Naive B cell (primary cell): Measurements from ENCODE around the gene SH3PXD2A. TPM values are rescaled to one million over a fixed set of nuclear protein-coding genes. Genes with fewer than 3 reads are reported as not detected.
"Not testable (repeated sequence)": the region's sequence is repeated elsewhere in the genome, so short reads cannot be mapped to it uniquely, and the experiment has no call there.

Experiments
- ATAC-seq, 2 donors: fragments of 150-1000 bp; cut with Tn5 transposase; 2 replicates each; pipeline ENCODE4 v1.10.0; 2021; ENCODE audit warnings: low read depth in 2 of 2, mild to moderate bottlenecking in 2 of 2, moderate library complexity in 2 of 2
- DNase-seq: peaks from one replicate; pipeline ENCODE4 v3.0.0; 2022
- H3K27ac Mint-ChIP-seq, 6 donors: one replicate each; pipeline ENCODE4 v1.8.0; 2020 to 2022; ENCODE audit warnings: mild to moderate bottlenecking in 6 of 6, mixed read lengths in 6 of 6, moderate library complexity in 5 of 6, inconsistent platforms in 2 of 6
- H3K27me3 Mint-ChIP-seq, 3 donors: one replicate each; pipeline ENCODE4 v1.8.0; 2021 to 2022; ENCODE audit warnings: mixed read lengths in 3 of 3, mild to moderate bottlenecking in 1 of 3
- H3K36me3 Mint-ChIP-seq, 2 donors: one replicate each; pipeline ENCODE4 v1.8.0; 2020 to 2022; ENCODE audit warnings: mixed read lengths in 2 of 2, inconsistent platforms in 1 of 2, mild to moderate bottlenecking in 1 of 2
- H3K4me1 Mint-ChIP-seq, 3 donors: one replicate each; pipeline ENCODE4 v1.8.0; 2020 to 2022; ENCODE audit warnings: mixed read lengths in 3 of 3, inconsistent platforms in 1 of 3, mild to moderate bottlenecking in 1 of 3, moderate library complexity in 1 of 3
- H3K4me3 Mint-ChIP-seq, 8 donors: one replicate each; pipeline ENCODE4 v1.8.0; 2020 to 2022; ENCODE audit warnings: mild to moderate bottlenecking in 8 of 8, mixed read lengths in 8 of 8, moderate library complexity in 8 of 8, inconsistent platforms in 2 of 8
- H3K9me3 Mint-ChIP-seq, 7 donors: one replicate each; pipeline ENCODE4 v1.8.0; 2020 to 2022; ENCODE audit warnings: mixed read lengths in 7 of 7, mild to moderate bottlenecking in 5 of 7, inconsistent platforms in 2 of 7, moderate library complexity in 1 of 7
- polyA plus RNA-seq, 6 donors: library from polyadenylated mRNA; unstranded; fragments of 300-500 nt; fragmentation: Illumina TruSeq; gene quantifications; one replicate each; pipeline ENCODE4 v1.2.3, GENCODE V29; 2021; ENCODE audit warnings: low read depth in 6 of 6

SH3PXD2A gene
- polyA plus RNA-seq, 6 donors from 2014 or later, result 0.47 to 1.4 (median 0.72) TPM; not detected in 1

- ATAC-seq (no peak), DNase-seq (no peak)
- H3K27me3 Mint-ChIP-seq, result peaks cover 0 to 8% (median 6%) of the 10 kb centered on the region in 3 donors
- H3K27ac Mint-ChIP-seq, result no peak overlapping the region
- H3K4me3 Mint-ChIP-seq, result peak overlapping the region in 1 of 8 donors; percentile 67
- H3K4me1 Mint-ChIP-seq, result no peaks in the 10 kb centered on the region
- H3K36me3 Mint-ChIP-seq, result no peaks in the 10 kb centered on the region
- H3K9me3 Mint-ChIP-seq, result peaks cover 0 to 5% (median 0%) of the 10 kb centered on the region in 7 donors
These were observed 119.3 kb downstream of the SH3PXD2A start for GRCh38 chr10:103736044-103736443.

DNA sequence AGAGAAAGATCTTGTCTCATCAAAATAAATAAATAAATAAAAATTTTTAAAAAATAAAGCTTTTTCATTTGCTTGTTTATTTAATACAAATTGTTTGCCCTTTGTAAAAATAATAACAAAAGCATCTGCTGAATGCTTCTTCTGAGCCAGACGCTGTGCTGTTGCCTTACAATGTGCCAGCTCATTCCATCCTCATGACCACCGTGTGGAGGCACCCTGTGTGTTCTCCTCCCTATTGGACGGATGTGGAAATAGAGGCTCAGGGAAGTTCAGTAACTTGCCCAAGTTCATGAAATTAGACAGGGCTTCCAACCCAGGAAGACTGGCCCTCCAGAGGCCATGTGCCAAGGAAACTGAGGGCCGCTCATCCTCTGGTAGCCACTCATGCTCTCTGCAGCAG lies 120.6 kb downstream of the SH3PXD2A start:
- peaks cover 0 to 5% (median 0%) of the 10 kb centered on the region in 7 donors for H3K9me3 Mint-ChIP-seq
- peaks cover 0 to 8% (median 6%) of the 10 kb centered on the region in 3 donors for H3K27me3 Mint-ChIP-seq
- ATAC-seq, result no peak
- no peaks in the 10 kb centered on the region for H3K4me1 Mint-ChIP-seq
- no peak for DNase-seq
- no peaks in the 10 kb centered on the region for H3K36me3 Mint-ChIP-seq
- no peak overlapping the region for H3K4me3 Mint-ChIP-seq
- H3K27ac Mint-ChIP-seq, result no peak overlapping the region

- Mint-ChIP-seq H3K27ac (no peak overlapping the region), H3K36me3 (no peaks in the 10 kb centered on the region), H3K4me3 (no peak overlapping the region), H3K9me3 (peaks cover 0 to 5% (median 0%) of the 10 kb centered on the region in 7 donors), H3K4me1 (no peaks in the 10 kb centered on the region), H3K27me3 (peaks cover 0 to 8% (median 6%) of the 10 kb centered on the region in 3 donors)
- no peak for ATAC-seq
- no peak for DNase-seq
These were observed 122.3 kb downstream of the SH3PXD2A start for GRCh38 chr10:103733045-103733419.

- no peak overlapping the region for H3K27ac Mint-ChIP-seq
- H3K9me3 Mint-ChIP-seq, result peaks cover 0 to 5% (median 0%) of the 10 kb centered on the region in 7 donors
- H3K27me3 Mint-ChIP-seq, result peaks cover 0 to 8% (median 6%) of the 10 kb centered on the region in 3 donors
- no peaks in the 10 kb centered on the region for H3K4me1 Mint-ChIP-seq
- H3K36me3 Mint-ChIP-seq, result no peaks in the 10 kb centered on the region
- H3K4me3 Mint-ChIP-seq, result no peak overlapping the region
- ATAC-seq (no peak), DNase-seq (no peak)
These were observed 122.9 kb downstream of the SH3PXD2A start for GRCh38 chr10:103732339-103733044.

DNA sequence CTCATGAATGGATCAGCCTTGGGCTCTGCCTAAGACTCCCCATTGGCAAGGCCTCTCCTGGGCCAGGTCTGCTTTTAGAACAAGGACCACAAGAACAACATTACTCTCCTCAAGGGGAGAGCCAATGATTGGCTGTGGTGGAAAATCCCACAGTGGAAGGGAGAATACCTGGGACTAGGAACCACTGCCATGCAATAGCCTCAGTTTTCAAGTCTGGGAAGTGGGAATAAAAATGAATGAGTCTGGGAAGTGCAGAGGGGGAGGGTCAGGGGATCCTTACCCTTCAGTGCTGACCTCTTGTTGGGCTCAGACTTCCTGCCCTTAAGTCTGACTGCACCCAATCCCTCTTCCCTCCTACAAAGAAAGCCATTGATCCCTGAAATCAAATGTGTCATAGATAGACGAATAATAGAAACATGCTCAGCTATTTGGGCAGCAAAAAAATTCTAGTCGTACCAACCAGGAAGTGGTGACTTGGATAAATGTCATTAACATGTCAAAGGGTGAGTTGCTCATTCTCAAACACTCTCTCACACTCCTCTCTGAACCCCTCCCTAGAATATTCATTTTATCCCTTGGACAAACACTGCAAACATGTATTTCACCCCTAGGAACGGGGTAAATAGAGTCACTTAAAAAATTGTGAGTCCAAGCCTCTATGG lies 123.6 kb downstream of the SH3PXD2A start:
- Mint-ChIP-seq H3K27me3 (peaks cover 0 to 6% (median 2%) of the 10 kb centered on the region in 3 donors), H3K27ac (peak overlapping the region in 2 of 6 donors; percentile 33 to 62), H3K9me3 (peaks cover 0 to 3% (median 0%) of the 10 kb centered on the region in 7 donors), H3K4me1 (no peaks in the 10 kb centered on the region), H3K36me3 (no peaks in the 10 kb centered on the region), H3K4me3 (no peak overlapping the region)
- DNase-seq (no peak), ATAC-seq (no peak)

GRCh38 chr10:103731026-103731425 lies 124.3 kb downstream of the SH3PXD2A start:
- H3K27ac Mint-ChIP-seq, ATAC-seq, H3K4me3 Mint-ChIP-seq, DNase-seq, H3K27me3 Mint-ChIP-seq, H3K36me3 Mint-ChIP-seq, H3K4me1 Mint-ChIP-seq, H3K9me3 Mint-ChIP-seq: not testable (repeated sequence)

DNA sequence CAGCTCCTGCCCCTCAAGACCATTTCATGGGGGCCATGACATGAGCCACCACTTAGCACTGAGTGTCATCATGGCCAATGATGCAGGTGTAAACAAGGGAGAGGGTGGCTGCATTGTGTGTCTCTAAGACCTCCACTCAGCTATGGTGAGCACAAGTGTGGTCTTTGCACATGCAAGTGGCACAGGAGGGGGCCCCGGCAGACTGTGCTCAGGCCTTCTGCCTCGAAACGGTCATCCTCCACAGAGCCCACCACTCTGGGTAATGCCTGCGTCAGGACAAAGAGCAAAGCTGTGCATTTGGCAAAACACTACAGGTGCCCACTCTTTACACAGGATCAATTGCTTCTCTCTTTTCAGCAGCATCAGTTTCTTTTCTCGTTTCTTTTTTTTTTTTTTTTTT lies 125.5 kb downstream of the SH3PXD2A start:
- Mint-ChIP-seq H3K9me3 (no peaks in the 10 kb centered on the region), H3K27ac (peak overlapping the region in 1 of 6 donors; percentile 52), H3K27me3 (peaks cover 0 to 6% (median 5%) of the 10 kb centered on the region in 3 donors), H3K4me1 (no peaks in the 10 kb centered on the region), H3K36me3 (no peaks in the 10 kb centered on the region), H3K4me3 (no peak overlapping the region)
- DNase-seq, result no peak
- no peak for ATAC-seq

DNA sequence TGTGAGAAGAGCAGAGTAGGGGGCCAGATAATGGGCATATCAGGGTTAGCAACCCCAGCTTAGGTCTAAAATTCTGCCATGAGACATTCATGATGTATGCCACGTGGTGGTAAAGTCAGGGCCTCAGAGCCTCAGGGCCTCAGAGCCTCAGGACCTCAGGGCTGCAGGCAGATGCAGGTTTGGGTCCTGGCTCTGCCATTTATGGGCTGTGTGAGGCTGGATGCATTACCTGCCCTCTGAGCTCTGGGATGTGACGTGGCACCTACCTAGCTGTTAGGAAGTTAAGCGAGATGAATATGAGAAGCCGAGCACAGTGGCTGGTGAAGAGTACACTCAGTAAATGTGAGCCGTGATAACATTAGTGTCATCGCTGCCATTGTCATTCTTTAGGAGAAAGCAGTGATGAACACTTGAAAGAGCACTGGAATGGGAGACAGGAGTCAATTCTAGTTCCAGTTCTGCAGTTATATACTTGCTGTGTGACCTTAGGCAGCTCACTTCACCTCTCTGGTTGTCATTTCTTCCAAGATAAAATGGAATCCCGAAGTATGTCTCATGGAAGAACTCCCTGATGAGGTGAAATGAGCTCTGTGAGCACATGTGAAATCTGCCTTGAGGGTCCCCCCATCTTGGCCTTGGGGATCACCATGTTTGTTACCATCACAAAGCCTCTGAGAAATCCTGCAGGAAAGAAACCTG lies 127.2 kb downstream of the SH3PXD2A start:
- ATAC-seq (no peak), DNase-seq (no peak)
- no peaks in the 10 kb centered on the region for H3K36me3 Mint-ChIP-seq
- H3K27me3 Mint-ChIP-seq, result peaks cover 0 to 15% (median 13%) of the 10 kb centered on the region in 3 donors
- H3K4me3 Mint-ChIP-seq, result no peak overlapping the region
- H3K9me3 Mint-ChIP-seq, result no peaks in the 10 kb centered on the region
- no peak overlapping the region for H3K27ac Mint-ChIP-seq
- H3K4me1 Mint-ChIP-seq, result no peaks in the 10 kb centered on the region

GRCh38 chr10:103727546-103727963 lies 127.8 kb downstream of the SH3PXD2A start:
- no peak for DNase-seq
- Mint-ChIP-seq H3K9me3 (no peaks in the 10 kb centered on the region), H3K4me1 (no peaks in the 10 kb centered on the region), H3K4me3 (no peak overlapping the region), H3K36me3 (no peaks in the 10 kb centered on the region), H3K27me3 (peaks cover 0 to 14% (median 13%) of the 10 kb centered on the region in 3 donors), H3K27ac (no peak overlapping the region)
- ATAC-seq, result no peak

DNA sequence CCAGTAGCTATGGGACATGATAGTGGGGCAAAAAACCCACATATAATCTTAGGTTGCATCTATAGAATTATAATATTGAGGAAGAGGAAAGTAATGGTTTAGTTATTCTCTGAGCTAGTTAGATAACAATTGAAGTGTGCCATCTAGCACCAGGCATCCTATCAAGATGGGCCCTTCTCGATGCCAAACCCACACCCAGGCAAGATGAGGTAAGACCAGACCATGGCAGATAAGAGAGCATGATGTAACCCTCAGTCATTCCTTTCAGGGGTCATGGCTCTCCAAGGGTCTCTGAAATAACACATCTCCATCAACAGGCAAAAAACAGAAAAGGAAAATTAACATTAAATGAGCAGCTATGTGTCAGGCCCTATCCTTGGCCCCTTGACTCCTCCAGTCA lies 128.7 kb downstream of the SH3PXD2A start:
- ATAC-seq, result no peak
- peak overlapping the region in 1 of 6 donors; percentile 30 for H3K27ac Mint-ChIP-seq
- no peak for DNase-seq
- H3K36me3 Mint-ChIP-seq, result no peaks in the 10 kb centered on the region
- H3K4me3 Mint-ChIP-seq, result no peak overlapping the region
- no peaks in the 10 kb centered on the region for H3K9me3 Mint-ChIP-seq
- H3K4me1 Mint-ChIP-seq, result no peaks in the 10 kb centered on the region
- peaks cover 0 to 14% (median 13%) of the 10 kb centered on the region in 3 donors for H3K27me3 Mint-ChIP-seq

GRCh38 chr10:103725242-103725641 lies 130.1 kb downstream of the SH3PXD2A start:
- H3K9me3 Mint-ChIP-seq, result no peaks in the 10 kb centered on the region
- DNase-seq (no peak), ATAC-seq (no peak)
- no peaks in the 10 kb centered on the region for H3K36me3 Mint-ChIP-seq
- H3K4me1 Mint-ChIP-seq, result no peaks in the 10 kb centered on the region
- no peak overlapping the region for H3K4me3 Mint-ChIP-seq
- peak overlapping the region in 2 of 6 donors; percentile 22 to 72 for H3K27ac Mint-ChIP-seq
- H3K27me3 Mint-ChIP-seq, result peaks cover 0 to 14% (median 13%) of the 10 kb centered on the region in 3 donors

DNA sequence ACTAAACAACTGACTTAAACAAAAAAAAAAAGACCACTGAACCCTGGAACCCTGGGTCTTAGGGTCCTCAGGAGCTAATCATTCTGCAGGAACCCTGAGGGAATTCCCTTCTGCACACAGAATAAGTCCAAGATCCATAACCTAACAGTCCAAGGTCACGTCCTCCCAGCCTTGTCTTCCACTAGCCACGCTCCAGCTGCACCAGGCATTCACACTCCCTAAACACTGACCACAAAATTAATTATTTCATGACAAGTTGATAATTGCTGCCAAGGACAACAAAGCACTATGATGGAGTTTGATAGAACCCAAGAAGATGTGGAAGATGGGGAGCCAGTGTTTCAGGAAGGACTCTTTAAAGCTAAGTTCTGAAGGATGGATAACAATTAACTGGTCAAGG lies 130.6 kb downstream of the SH3PXD2A start:
- Mint-ChIP-seq H3K4me3 (no peak overlapping the region), H3K27ac (peak overlapping the region in 1 of 6 donors; percentile 22), H3K27me3 (peaks cover 0 to 14% (median 13%) of the 10 kb centered on the region in 3 donors), H3K9me3 (no peaks in the 10 kb centered on the region), H3K36me3 (no peaks in the 10 kb centered on the region), H3K4me1 (no peaks in the 10 kb centered on the region)
- DNase-seq, result no peak
- ATAC-seq, result no peak

DNA sequence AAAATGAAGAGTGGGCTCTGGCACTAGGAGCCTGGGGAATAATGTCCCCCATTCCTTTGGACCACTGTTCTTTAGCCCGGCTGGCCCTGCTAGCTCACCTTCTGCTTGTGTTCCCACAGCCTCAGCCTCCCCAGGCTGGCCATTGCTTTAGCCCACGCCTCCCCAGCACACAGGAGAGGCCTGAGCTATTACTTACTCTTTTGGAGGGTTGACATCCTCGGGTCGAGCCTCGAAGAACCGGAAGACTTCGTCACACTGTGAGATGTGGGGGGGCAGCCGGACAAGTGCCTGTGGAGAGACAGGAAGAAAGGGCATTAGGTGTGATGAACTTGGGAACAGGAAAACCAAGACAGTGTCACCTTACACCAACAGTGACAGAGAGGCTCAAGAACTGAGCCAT lies 131.3 kb downstream of the SH3PXD2A start:
- Mint-ChIP-seq H3K27me3 (peaks cover 0 to 14% (median 13%) of the 10 kb centered on the region in 3 donors), H3K9me3 (no peaks in the 10 kb centered on the region), H3K27ac (no peak overlapping the region), H3K4me3 (no peak overlapping the region), H3K36me3 (no peaks in the 10 kb centered on the region), H3K4me1 (no peaks in the 10 kb centered on the region)
- DNase-seq (no peak), ATAC-seq (no peak)
